Measurements from ENCODE around the gene FKBP4.

DNA sequence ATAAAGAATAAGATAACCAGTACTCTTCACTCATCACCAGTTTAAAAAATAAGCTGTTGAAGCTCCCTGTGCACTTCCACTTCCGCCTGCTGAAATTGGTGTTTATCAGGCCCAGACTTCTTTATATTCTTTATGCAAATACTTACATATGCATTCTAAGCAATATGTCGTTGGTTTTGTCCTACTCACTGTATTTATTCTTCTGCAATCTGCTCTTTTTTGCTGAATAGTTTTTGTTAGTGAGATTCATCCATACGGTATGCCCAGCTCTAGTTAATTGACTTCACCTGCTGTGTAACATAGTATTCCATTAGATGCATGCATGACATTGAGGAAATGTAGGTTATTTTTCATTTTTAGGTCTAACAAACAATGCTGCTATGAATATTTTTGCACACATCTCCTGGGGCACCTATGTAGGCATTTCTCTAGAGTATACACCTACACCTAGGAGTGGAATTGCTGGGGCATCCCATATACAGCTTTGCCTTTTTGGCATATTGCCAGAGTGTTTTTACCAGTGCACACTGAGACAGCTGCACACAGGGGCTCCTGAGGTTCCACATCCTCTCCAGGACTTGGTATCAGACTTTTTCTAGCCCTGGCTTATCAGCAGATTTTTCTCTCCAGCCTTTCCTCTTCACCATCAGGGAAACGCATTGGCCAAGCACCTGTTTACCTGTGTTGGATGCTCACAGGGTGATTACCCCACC is 41.1 kb downstream of the FKBP4 start:
- TF ChIP-seq CTCF (IDR thresholded peaks at IDR 0.05) (no peak), EZH2 (IDR thresholded peaks at IDR 0.05; ENCODE audit: borderline replicate concordance, insufficient read depth, low read depth, low read length, poor library complexity, severe bottlenecking) (no peak)

All from B cell (primary cell).